Islet precursor cell (in vitro differentiated cells): Measurements from ENCODE around the gene GIGYF1.

Experiments
- DNase-seq: peaks from one replicate; pipeline ENCODE4 v3.0.0-alpha.2; 2018

Gene GIGYF1

DNA sequence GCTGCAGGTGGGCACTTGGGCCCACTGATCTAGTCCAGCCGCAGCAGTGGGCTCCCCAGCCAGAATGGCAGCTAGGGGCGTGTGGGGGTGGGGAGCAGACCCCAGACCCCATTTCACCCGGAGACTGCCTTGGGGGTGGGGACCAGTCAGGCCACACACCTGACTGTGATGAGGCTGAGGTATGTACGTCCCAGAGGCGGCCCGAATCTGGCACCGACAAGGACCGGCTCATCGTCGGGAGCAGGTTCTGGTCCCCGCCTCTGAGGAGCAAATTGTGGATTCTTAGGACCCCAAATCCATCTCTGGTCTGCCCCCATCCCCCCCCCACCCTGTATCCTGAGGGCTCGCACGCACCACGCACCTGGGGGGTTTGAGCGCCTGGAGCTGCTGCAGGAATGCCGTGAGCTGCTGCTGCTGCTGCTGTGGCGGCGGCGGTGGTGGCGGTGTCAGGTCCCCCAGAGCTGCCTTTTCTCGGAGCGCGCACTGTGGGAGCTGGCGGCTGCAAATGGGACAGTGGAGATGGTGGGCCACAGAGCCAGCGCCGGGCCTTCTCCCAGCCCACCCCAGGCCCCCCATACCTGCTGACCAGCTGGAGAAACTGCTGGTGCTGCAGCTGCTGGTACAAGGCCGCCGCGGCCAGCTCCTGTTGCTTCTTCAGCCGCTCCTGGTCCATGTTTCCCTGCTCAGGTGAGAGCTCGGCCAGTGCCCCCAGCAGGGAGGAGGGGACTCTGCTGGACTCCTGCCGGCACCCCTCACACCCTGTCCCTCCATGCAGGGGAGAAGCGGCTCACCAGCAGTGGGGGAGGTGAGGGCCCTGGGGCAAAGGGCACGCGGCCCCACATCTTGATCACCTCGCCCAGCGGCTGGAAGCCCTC lies 10.2 kb downstream of the GIGYF1 start:
- DNase-seq, result no peak

DNA sequence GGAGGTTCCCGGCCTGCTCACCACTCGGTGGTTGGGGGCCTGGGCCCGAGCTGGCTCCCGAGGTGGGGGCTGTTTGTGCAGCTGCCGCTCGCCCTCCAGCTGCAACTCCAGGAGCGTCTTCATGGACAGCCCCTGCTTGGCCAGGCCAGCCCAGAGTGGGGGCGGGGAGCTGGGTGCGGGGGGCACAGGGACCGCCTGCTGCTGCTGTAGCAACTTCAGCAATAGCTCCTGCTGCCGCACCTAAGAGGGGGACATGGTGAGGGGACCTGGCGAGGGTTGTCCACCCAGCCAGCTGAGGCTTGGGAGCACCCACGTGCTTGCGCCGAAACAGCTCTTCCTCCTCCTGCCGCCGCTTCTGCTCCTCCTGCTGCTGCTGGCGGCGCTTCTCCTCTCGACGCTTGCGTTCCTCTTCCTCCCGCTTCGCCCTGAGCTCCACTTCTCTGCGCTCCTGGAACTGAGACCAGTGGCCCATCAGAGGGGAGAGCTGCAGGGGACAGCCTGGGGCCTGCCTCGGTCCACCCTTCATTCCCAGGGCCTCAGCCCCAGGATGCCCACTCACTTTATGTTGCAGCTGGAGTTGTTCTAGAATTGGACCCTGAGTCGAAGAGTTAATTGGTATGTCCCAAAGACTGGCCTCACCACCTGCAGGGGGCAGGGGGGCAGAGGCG lies 10.9 kb downstream of the GIGYF1 start:
- DNase-seq, result no peak

DNA sequence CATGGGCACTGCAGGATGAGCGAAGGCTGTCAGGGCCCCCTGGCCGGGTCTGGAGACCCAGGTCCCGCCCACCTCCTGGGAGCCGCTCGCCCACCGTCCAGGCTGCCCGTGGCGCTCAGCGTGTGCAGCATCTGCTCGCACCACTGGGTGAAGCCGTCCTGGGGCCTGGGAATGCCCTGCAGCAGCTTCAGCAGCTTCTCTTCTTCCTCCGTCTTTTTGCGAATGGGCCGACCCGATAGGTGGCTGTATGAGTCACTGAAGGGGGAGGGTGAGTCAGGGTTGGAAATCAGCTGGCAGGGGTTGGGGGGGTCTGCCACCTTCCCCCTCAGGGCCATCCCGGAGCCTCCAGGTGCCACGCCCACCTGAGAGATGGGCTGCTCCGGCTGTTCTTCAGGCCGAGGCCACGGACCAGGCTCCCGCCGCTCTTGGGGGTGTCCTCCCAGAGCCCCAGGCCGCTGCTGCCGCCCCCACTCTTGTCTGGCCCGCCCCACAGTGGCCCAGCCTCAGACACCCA lies 11.8 kb downstream of the GIGYF1 start:
- peak; percentile 73 for DNase-seq

DNA sequence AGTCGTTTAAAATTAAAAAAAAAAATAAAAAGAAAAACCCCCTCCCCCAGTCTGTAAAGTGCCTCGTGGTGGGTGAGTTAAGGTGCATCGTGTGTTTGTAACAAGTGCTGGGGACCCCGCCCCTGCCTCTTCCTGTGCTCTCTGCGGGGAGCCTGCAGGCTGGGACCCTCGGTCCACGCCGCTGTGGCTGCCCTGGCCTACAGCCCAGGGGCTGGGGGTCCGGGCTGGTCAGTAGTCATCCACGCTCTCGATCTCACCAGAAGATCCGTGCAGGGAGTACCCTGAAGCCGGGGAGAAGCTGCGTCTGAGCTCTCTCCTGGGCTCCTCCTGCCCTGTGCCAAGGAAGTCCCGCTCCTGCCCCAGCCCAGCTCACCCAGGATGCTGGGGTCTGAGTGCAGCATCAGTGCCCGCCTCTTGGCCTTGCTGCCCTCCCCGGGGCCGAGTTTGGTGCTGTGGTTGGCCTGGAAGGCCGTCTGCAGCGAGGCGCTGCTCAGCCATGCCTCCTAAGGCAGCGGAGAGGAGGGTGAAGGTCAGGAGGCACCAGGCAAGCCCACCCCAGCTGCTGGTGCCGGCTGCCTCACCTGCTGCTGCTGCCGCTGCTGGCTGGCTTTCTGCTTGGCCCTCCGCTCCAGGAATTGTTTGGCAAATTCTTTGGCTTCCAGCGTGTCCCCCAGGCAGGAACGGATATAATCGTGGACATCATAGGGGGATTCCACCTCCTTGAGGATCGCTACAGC lies 12.4 kb downstream of the GIGYF1 start:
- no peak for DNase-seq

DNA sequence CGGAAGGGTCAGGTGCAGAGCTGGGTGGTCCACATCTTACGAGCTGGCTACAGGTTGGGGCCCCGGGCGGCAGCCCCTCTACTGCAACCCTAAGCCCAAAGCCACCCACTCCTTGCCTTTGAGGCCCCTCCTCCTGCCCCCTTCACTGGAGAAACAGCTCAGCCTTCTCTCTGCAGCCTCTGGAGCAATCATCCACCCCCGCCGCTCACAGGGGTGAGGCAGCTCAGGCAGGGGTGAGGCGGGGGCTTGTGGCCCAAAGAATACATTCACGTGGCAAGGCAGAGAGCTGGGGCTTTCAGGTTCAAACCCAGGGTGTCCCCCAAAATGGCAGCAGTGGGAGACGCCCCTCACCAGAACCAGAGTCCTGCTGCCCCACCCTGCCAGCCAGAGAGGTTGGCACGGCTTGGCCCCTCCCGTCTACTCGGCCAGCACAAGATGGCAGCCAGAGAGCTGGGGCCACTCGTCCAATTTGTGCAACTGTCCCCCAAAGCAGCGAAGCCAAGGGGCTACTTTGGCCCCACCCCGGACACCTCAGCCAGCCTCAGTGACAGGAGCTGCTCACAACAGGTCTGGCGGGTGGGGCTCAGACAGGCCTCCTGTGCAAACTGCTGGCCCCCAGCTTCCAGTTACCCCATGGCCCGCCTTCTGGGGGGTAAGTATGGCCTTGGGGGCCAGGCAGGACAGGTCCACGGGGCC lies 13.3 kb downstream of the GIGYF1 start:
- DNase-seq, result no peak

DNA sequence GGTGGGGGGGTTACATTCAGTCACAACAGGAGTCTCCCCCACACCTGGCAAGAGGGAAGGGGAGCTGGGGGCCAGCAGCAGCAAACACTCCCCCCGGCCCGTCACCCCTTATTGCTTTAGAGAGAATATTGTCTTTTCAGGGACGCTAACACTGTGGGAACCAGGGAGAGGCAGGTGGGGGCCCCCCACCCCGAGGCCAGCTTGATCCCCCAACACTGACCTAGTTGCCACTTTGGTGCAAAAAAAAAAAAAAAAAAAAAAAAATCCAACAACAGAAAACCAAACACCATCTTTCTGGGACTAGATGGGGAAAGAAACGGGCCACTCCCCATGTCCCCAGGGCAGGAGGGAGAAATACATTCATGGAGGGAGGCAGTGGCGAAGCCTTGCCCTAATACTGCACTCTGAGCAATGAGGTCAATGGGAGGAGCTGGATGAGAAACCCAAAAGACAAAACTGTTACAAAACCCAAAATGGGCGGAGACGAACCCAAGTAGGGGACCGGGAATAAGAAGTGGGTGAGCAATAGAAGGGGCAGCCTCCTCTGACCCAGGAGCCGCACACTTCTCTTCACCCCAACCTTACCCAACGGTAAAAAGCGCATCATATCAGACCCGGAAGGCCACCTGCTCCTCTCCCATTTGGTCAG lies 14.0 kb downstream of the GIGYF1 start:
- DNase-seq, result no peak

DNA sequence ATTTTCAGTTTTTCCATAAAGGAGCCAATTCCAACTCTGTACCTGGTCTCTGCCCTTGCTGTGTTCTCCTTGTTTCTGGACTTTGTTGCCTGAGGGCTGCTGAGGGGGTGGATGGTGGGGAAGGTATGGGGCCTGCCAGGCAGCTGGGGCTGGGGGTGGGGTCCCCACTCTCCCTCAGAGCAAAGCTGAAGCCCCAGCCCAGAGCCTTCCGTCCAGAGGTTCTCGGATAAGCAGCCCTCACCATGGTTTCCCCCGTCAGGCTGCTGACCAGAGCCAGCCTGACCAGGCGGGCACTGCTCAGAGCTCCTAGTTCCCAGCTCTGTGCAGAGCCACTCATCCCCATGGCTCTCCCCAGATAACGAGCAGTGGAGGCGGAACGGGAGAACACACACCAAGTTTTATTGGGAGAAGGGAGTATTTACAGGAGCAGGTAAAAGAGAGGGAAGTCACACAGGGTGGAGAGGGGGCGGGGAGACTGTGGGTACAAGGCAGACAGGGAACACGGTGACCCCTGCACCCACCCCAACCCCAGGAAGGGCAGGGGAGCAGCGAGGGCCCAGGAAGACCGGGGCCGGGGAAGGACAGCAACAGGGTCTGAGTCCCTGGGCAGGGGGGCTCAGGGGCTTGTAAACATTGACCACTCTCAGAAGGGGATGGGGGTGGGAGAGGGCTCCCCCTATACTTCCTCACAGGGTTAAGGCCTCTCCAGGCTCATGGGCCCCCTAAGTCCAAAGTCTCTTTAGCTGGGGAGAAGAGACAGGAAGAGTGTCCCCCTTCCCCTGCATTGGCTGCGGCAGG lies 14.7 kb downstream of the GIGYF1 start:
- no peak for DNase-seq

DNA sequence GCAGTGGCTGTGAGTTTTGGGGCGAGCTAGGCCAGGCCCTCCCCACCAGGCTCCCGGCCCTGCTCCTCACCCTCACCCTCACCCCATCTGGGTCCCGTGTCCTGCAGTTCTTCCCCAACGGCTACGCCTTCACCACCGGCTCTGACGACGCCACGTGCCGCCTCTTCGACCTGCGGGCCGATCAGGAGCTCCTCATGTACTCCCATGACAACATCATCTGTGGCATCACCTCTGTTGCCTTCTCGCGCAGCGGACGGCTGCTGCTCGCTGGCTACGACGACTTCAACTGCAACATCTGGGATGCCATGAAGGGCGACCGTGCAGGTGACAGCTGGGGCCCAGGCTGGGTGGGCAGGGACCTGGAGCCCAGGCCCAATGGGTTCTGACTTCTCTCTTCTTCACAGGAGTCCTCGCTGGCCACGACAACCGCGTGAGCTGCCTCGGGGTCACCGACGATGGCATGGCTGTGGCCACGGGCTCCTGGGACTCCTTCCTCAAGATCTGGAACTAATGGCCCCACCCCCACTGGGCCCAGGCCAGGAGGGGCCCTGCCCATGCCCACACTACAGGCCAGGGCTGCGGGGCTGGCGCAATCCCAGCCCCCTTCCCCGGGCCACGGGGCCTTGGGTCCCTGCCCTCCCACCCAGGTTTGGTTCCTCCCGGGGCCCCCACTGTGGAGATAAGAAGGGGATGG lies 15.6 kb downstream of the GIGYF1 start:
- no peak for DNase-seq

DNA sequence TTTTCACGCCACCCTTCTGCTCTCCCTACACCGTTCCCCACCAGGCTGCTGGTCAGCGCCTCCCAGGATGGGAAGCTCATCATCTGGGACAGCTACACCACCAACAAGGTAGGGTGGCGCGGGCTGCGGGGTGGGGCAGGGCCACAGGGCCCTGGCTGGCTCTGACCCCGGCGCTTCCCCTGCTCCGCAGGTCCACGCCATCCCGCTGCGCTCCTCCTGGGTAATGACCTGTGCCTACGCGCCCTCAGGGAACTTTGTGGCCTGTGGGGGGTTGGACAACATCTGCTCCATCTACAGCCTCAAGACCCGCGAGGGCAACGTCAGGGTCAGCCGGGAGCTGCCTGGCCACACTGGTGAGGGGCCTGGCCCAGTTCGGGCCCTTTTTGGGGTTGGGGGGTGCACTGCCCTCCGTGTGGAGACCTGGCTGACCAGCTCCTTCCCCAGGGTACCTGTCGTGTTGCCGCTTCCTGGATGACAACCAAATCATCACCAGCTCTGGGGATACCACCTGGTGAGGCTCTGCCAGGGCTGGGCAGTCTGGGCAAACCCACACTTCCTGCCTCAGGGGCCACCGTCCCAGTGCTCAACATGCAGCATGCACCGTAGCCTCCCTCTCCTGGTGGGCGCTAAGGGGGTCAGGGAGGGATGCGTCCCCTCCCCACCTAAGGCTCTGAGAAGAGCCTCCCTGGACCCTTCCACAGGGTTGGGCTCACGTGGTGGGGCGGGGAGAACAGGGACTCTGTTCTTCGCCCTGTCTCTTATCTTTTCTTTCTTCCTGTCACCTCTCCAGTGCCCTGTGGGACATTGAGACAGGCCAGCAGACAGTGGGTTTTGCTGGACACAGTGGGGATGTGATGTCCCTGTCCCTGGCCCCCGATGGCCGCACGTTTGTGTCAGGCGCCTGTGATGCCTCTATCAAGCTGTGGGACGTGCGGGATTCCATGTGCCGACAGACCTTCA lies 16.5 kb downstream of the GIGYF1 start:
- DNase-seq, result no peak

DNA sequence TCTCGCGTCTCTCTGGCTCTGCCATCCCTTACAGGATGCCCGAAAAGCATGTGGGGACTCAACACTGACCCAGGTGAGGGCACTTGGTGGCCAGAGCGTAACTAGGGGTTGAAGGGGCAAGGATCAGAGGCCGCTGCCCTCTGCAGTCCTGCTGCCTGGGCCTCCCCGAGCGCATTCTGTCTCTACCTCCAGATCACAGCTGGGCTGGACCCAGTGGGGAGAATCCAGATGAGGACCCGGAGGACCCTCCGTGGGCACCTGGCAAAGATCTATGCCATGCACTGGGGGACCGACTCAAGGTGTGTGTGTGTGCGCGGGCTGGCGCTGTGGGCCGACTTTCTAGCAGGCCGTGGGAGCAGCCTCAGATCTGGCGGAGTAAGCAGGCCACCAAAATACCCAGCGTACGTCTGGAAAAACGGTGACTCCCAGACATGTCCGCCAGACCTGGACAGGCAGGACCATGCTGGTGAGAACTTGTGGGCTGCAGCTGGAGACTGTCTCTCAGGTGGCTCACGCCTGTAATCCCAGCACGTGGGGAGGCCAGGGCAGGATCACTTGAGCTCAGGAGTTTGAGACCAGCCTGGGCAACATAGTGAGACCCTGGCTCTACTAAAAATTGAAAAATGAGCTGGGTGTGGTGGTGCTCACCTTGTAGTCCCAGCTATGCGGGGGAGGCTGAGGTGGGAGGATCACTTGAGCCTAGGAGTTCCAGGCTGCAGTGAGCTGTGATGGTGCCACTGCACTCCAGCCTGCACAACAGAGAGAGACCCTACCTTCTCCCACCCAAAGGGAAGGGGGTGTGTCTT lies 17.3 kb downstream of the GIGYF1 start:
- no peak for DNase-seq

DNA sequence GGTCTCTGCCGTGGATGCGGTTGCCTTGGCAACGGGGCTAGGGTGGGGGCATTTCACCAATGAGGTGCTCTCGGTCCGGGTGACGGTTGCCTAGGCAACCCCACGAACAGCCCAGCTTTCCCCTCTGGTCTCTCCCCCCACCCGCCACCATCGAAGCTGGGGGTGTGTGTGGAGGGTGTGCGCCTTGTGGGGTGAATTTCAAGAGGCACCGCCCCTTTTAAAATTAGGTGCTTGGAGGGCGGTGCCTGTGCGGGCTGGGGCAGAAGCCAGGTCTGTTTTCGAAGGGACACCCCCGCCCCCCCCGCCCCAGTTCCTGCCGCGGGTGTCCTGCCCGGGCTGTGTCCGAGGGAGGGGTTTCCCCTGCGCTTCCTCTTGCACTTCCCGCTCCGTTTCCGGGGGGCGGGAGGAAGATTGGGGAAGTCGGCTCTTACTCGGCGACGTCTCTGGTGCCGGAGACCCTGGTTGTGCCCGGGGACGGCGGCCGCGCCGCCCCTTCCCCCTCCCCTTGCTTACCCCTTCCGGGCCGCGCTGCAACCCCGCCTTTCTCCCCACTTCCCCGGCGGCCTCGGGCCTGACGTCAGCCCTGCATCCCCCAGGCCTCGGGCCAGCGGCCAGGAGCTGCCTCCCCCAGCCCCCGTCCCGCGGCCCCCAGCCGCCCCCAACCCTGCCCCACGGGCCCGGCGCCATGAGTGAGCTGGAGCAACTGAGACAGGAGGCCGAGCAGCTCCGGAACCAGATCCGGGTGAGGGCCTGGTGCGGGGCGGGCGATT lies 18.3 kb downstream of the GIGYF1 start:
- DNase-seq, result peak; percentile 80

DNA sequence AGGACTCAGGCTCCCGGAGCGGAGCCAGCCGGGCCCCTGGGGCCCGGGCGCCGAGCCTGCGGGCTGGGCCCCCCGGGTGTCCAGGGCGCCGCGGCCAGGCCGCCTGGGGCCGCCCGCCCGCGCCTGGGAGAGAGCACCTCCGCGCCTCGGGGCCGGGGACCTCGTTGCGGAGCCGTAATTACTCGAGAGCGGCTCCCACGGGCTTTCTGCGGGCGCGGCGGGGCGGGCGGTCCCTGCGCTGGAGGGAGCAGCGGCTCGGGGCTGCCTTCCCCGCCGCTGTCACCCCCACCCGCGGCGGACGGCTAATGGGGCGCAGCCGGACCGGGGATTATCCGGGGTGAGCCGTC lies 19.0 kb downstream of the GIGYF1 start:
- no peak for DNase-seq

DNA sequence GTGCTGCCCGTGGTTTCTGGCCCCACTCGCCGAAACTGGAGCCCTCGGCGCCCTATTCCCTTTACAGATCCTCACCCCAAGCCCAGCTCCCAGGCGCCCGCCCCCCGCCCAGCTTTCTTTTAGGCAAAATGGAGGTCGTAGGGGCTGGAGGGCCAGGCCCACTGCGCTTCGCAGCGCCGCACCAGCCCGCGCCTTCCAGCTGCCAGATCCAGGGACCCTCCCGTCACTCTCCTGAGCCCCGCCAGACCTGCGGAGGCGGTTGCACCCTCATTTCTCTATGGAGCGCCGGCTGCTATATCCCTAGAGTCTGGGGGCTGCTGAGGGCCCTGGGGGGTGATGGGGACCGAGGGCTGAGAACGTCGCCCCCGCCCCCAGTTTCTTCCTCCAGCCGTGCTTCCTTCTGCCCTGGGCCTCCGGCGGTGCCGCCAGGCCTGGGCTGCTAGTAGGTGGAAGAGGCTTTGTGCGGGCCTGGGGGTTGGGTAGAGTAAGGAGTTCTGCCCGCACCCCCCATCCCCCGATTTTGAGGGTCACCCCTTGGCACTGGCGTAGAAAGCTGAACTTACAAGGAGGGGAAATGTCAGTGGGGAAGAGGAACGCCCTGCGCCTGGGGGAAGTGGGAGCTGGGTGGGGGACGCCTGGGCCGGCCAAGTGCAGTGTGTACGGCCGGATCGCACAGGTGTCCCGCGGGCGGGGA lies 19.5 kb downstream of the GIGYF1 start:
- DNase-seq, result no peak

DNA sequence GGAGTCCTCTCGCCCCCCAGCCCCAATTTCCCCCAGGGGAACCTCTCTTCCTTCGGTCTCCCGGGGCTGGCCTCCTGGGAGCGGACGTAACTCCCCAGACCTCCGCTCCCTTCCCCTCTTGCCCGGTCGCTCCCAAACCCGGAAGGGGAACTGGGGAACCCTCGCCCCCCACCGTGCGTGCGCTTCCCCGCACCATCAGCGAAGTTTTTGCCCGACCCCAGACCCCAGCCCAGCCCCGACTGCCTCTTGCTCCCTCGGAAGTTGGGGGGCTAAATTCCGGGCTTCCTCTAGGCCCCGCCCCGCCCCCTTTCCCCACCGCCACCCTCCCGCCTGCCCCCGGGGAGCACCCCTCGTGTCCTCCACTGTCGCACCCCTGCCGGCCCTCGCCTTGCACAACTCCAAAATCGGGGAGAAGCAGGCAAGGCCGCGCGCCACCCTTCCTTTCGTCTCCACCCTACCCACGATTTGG lies 20.1 kb downstream of the GIGYF1 start:
- no peak for DNase-seq

DNA sequence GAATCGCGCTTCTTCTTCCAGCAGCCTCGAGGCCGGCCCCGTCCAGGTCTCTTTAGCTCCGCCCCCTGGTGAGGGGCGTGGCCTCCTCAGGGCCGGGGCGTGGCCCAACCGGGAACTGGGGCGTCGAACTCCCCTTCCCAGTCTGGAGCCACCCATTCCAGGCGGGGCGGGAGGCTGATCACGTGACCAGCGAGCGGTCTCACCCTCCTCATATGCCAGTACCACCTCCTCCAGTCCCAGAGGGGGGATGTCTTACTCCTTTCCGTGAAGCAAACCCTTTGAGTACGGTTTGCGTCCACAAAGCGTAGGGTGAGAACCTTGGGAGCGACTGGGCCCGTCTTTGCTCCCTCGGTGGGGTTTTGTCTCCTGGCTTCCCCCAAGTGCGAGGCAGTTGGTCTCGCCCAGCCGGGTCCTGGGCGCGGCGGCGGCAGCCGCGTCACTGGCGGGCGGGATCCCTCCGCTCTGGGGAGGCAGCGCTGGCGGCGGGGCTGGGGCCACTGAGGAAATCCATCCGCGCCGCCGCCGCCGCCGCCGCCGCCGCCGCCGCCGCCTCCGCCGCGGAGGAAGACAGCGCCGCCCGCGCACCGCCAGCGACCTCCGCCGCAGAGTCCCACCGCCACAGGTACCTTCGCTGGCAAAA lies 20.6 kb downstream of the GIGYF1 start, which contains the start of gene GNB2:
TSS of gene GNB2 (plus strand) at position 439 of the 640 bp plus-strand sequence. CDS start 2,526 bp downstream, outside the sequence.
- DNase-seq, result peak; percentile 99
